GM04504 (cell line): Measurements from ENCODE around the gene BABAM2.
"Not testable (repeated sequence)": the region's sequence is repeated elsewhere in the genome, so short reads cannot be mapped to it uniquely, and the experiment has no call there.

Source experiments
- DNase-seq: peaks from one replicate; pipeline ENCODE4 v3.0.0-alpha.2; 2012; ENCODE audit warnings: low read depth

Gene BABAM2

DNA sequence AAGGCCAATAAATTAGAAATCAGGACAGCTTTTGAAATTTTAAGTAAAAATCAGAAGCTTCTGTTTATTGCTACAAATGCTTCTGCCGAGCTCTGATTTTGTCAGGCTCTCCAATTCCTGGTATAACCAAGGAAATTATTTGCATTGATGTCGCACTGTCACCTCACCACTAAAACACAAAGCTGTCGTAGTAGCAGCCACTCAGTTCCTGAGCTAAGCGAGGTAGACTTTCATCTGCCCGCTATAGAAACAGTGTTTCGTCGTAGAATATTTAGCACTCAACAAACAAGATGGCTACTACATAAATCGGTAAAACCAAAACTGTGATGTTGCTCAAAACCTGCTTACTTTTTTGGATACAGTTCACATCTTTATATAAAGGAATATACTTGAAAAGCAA is 360.8 kb downstream of the BABAM2 start:
- no peak for DNase-seq

DNA sequence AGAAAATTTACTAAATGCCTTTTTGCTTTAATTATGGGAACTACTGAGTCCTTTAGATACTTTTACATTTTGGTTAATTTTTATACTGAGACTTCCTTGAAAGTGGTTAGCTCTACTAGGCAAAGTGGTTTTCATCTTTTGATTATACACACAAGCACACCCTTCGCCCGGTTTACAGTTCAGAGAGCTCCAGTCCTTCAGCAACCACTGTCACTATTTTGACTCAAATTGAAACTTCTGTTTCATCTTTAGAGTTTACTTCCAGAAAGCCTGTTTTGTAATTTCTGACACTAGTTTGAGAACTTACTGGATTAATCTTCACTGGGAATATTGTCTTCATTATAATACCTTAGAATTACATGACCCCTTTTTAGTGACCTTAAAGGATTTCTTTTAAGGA is 361.8 kb downstream of the BABAM2 start:
- DNase-seq, result no peak

DNA sequence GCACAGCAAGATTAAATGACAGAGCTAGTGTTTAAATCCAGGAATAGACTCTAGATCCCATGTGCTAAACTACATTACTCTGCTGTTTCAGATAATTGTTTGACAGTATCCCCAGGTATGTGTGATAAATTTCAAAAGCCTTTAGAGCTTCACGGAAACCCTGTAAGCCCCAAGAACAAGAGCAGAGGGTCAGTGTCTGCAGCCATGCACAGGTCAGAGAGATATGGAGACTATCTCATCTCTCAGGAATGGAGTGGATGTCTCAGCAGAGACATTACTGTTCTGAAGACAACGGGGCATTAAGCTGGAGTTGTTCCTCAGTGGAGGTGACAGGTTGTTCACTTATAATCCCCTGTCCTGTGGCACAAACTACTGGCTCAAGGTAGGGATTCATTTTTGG is 363.0 kb downstream of the BABAM2 start:
- no peak for DNase-seq

DNA sequence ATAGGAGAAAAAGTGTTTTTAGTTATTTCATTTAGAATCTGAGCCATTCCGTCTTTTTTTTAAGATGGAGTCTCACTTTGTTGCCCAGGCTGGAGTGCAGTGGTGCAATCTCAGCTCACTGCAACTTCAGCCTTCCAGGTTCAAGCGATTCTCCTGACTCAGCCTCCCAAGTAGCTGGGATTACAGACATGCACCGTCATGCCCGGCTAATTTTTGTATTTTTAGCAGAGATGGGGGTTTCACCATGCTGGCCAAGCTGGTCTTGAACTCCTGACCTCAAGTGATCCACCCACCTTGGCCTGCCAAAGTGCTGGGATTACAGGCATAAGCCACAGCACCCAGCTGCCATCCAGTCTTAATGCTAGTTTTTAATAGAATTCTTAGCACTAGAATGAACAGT is 364.7 kb downstream of the BABAM2 start:
- not testable (repeated sequence) for DNase-seq

DNA sequence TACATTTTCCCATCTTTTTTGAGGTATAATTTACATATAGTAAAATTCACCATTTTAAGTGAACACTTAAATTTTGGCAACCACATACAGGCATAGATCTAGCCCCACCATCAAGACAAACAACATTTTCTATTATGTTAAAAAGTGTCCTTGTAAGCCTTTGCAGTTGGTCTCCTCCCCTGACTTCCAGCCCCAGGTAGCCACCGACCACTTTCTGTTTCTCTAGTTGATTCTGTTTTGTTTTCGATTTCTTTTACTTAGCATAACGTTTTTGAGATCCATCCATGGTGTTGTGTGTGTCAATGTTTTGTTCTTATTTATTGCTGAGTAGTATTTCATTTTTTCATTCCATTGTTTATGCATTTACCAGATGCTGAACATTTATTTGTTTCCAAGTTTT is 366.7 kb downstream of the BABAM2 start:
- no peak for DNase-seq

DNA sequence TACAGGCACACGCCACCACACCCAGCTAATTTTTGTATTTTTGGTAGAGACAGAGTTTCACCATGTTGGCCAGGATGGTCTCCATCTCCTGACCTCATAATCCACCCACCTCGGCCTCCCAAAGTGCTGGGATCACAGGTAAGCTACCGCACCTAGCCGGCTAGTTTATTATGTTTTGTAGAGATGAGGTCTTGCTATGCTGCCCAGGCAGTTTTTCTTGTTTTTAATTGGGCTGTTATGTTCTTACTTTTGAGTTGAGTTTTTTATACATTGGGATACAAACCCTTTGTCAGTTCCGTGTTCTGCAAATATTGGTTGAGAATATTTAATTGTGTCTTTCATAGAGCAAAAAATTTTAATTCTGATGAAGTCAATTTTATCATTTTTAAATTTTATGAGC is 368.7 kb downstream of the BABAM2 start:
- DNase-seq, result not testable (repeated sequence)

DNA sequence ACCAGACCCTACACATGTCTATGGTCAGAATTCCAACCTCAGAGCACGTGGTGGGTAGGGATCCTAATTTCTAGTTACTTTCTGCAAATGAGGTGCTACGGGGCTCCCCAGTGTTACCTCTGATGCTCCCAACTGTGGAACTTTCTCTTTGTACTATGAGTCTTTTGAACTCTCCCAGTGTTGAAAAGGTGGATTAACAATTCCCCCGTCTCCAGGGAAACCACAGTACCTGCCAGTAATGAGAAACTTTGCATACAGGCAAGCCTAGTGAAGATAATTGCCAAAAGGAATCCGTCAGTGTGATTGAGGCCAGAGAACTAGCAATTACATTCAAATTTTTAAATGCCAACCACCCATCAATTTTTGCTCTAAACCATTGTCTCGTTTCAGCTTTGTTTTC is 373.2 kb downstream of the BABAM2 start:
- no peak for DNase-seq

DNA sequence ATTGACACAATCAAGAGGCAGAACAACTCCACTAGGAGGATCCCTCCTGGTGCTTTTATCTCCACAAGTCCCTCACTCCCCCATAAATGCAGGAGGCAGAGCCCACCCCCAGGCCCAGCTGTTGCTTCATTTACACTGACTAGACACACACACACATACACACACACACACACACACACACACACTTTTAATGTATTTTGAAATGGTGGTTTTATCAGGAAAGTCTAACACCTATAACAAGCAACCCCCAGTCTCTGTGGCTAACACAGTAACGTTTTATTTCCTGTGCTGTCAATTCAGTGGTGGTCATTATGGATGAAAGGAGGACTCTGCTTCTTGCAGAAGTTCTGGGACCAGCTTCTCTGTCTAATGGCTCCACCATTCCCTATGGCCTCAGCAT is 376.8 kb downstream of the BABAM2 start:
- no peak for DNase-seq

DNA sequence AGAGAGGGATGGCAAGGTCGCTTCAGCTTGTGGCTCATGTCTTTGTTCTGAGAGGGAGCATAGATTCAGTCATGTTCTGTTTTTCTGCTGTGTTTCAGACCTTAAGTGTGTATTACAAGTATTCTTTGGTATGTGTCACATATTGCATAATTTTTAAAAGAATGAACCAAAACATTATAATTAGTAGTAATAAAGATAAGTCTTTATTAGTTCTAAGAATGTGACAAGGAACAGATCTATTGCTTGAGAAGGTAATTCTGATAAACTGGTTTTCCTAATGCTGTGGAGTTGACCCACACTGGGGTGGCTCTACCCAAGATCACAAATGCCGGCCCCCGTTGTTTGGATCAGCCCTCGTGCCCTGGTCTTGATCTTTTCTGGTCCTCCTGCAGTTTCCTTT is 377.9 kb downstream of the BABAM2 start:
- DNase-seq, result no peak

DNA sequence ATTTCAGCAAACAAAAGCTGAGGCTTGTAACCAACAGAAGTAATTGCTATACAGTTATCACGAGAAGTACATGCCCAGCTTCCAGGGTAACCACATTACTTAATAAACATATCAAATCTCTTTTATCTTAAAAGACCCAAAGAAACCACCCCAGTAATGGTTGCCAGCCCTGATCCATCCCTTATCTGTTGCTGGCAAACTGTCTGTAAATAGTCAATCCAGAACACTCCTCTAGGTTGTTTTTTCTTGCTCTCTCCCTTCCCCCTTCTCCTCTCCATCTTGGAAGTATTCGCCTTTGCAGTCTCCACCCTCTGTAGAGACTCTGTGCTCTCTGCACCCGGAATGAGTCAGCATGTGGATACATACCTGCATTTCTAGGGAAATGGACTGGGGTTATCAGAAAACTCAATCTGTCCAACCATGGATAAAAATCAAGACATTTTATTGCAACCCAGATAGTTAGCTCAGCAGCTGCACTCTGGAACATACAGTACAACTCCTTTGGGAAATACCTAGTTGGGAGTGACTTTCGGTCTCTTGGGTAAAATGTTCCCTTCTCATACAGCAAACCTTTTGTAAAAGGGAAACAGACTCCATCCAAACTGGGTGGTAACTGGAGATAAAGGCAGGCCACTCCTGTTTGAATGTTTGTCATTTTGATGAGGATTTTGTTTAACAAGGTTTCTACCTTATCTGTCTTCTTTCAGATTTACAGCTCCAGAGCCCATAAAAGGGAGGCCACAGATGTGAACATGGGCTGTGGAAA is 378.7 kb downstream of the BABAM2 start:
- no peak for DNase-seq

DNA sequence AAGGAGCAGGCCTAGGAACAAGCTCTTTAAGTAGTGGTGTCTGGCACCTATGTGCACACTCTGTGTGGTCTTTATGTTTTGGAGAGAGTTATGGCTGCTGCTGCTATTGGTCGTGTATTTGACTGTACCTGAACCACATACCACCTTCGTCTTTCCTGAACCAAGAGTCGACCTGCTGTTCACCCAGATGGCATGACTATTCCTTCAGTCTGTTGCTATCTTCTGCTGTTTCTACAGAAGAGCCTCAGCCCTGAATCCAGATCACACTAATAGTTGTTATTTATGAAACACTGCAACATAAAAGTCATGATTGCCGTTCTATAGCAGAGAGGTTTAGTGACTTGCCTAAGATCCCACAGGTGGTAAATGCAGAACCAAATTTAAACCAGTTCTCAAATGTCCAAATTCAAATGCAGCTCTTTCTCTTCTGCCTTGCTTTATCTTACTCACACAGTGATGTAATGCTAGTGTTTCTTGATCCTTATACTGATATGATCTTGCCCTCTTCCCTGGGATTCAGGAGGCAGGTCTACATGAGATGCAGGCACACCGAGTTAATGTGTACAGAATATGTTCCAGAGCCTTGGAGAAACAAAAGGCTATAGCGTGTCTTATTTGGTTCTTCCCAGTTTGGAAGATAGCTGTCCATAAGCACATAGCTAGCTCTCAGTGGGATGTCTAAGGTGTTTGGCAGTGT is 380.1 kb downstream of the BABAM2 start:
- DNase-seq, result no peak

DNA sequence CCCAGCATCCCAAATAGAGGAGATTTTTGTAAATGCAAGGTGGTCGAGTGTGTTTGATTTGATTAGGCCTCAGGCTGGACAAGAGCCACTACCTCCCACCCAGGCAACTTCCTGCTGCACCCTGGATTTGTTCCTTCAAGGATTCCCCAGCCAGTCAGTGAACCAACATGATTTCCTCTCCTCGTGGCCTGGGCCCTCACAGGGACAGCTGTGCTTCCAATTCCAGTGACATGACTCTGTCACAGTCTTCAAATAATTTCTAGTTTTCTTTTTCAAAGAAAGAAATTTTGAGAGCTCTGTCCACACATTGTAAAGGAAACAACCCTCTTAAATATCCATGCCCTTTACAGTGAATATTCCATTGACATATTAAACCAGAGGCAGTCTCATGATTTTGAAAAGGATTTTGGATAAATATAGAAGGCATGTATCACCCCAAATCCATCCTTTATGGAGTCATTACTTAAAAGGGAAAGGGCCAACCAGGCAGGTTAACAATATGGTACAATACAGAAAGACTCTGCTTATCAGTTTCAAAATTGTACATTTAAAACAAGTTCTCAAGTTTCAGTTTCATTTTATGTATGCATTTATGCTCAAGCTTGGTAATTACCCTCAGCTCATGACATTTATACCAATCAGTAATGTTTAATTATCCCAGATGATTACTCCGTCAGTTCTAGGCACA is 380.8 kb downstream of the BABAM2 start:
- no peak for DNase-seq

DNA sequence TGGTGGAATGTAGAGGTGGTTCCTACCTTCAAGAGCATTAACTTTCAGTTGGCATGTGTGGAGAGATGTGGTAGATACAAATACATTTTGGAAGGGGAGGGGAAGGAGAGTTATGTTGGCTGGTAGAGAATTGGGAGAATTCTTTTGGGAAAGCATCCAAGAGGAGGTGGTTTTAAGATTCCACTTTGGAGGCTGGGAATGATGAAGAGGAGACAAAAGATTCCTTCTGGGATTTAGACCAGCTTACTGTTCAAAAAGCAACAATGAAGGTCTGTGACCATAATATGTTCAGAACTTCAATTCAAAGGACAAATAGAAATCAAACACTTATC is 381.4 kb downstream of the BABAM2 start:
- no peak for DNase-seq

DNA sequence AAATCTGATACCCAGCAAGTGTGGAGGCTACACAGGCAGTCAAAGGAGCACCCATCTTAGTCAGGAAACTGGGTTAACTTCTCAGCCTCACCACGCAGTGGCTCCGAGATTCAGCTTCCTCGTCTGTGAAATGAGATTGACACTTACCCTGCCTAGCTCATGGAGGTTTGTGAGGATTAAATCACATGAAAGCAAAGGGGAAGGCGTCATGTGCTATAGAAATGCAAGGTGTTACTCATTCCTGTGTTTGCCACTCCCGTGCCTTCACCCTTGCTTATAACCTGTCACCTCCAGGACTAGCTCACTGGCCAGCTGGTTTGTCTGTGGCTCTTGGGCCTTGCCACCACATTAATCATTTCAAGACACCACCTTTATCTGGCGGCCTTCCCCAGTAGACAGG is 383.2 kb downstream of the BABAM2 start:
- DNase-seq, result no peak

DNA sequence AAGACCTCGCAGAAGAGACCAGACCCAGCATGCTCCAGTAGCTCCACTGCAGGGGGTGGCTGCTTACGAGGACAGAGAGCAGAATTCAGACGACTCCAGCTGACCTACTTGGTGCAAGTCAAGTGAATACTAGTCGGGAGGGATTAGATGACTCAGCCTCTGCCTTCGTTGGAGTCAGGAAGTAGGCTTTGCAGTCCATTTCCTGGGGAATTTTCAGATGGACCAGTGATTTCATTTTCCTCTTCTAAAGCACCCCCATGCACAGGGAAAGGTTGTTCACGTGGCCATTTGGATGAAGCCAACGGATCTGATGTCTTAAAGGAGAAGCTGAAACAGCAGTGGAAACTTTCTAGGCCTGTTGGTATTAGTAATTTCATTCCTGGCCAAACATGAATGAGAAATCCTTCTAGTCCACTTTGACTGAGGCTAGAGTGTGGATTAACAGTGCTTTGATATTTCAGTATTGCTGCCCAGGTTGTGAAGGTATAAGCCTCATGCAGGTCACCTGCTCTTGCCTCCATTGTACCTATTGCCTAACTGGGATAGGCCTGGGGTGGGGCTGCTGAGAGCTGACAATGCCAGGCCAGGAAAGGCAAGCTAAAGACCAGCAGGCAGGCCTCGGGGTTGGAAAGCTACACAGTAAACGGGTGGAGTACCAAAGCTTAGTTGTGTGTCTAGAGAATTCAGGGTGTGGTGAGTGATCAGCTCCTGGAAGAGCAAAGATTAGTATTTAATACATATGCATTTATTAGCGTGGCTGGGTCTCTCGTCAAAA is 384.6 kb downstream of the BABAM2 start:
- peak; percentile 66 for DNase-seq

DNA sequence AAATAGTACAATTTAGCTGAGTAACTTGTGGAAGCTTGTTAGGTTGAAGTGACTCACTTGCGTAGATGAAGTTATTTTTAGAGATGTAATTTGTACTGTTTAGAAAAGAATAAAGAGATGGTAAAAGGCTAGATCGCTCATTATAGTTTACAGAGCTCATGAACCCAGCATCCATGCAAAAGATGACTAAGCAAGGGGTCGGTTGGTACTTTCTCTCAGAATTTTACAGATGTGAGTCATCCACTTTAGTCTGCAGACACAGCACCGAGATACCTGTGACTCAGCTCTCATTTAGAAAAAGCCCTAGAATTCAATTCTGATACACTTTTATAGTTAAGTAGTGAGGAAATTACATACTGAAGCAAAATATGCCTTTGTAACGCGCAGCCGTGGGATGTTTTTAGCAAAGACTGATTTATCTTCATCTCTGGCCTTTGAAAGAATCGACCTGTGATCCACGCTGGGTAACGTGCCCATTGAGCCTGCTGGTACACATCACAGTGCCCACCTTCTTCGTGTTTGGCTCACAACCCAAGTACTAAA is 385.6 kb downstream of the BABAM2 start:
- DNase-seq, result peak; percentile 96

DNA sequence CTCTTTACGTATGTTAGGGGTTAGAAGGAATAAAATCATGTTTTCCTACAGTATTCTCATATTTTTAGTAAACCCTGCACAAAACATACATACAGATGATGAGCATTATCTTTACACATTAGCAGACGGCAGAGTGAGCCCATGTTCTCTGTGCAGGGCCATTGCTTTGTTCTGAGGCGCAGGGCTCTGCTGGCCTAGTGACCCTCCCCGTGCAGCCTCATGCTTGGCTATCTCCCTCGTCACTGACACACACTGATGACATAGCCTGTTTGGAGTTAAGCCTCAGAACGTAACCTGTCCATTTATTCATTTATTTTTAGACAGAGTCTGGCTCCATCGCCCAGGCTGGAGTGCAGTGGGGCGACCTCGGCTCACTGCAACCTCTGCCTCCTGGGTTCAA is 386.3 kb downstream of the BABAM2 start:
- no peak for DNase-seq

DNA sequence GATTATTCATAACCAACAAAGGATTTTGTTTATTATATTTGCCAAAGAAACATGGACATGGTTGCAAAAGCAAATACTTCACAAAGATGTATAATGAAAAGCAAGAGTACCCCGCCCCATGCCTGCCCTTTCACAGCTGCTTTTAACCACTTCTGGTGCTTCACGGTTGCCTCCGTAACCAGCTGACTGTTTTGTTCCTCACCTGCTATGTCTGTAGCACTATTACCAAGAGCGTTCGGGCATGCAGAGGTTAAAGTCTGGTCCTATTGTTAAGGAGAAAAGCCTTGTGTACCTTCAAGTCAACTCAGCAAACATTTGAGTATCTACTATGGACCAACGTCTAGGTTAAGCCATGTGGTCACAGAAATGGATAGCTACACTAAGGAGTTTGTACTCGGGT is 386.9 kb downstream of the BABAM2 start:
- DNase-seq, result no peak

DNA sequence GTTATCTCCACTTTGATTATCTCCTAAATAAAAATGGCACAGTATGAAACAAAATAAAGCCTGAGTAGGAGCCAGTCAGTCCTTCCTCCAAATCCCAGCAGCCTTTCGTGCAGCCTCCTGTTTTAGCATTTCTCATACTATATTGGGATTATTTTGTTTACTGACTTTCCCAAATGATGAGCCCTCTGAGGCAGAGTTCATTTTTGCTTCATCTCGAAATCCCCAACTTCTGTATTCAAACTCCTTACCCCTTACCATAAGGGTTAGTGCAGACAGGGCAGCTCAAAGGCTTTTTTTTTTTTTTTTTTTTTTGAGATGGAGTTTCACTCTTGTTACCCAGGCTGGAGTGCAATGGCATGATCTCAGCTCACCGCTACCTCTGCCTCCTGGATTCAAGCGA is 388.8 kb downstream of the BABAM2 start:
- DNase-seq, result no peak

DNA sequence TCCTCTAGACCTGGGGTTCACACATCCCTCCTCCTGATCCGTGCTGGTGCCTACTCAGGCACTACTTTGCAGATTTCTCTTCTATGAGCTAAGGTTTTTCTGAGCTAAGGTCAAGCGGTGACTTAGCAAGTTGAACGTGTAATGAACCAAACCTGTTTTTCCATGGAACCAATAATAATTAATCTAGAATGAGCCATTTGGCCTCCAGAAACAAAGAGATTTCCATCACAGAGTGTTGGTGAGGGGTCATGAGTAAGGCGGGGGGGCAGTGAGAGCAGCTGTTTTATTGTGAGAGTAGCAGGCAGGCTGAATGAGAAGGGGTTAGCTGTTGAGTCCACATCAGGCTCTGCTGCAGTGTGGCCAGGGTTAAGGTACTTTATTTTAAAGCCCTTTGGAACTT is 390.1 kb downstream of the BABAM2 start:
- no peak for DNase-seq

DNA sequence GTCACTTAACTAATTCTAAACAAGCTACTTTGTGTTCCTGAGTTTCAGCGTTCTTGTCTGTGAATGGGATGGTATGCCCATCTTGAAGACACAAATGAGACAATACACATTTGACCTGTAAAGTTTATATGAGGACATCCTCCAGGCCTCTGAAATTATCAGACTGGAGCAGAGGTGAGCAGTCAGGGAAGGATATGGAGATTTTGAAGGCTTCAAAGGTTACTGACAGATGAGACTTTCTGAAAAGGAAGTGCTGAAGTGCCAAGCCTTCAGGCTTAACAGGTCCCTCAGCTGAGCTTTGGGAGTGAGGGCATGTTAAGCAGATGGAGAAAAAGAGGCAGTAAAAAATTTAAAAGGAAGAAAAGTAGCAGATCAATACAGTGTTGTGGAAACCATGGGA is 391.2 kb downstream of the BABAM2 start:
- DNase-seq, result no peak

DNA sequence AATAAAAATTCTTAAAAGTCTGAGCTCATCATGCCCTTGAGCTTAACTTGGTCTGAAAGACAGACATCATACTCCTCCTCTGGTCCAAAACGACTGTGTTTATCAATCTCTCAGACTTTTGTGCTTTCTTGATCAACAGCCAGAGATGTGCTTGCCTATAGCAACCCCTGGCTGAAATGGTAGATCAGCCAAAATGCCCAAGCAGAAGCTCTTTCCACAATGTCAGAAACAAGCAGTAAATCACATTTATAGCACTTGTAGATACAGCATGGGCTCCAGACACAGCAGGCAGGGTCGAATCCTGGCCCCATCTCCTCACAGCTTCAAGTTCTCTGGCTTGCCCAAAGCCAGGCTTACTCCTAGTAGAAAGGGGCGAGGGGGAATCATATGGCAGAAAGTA is 391.7 kb downstream of the BABAM2 start:
- DNase-seq, result no peak
